ENCODE data around the gene MAPK13.
A peak's percentile ranks its signal among the peaks of the same experiment; 100 is the strongest.
"Not testable (repeated sequence)": the region's sequence is repeated elsewhere in the genome, so short reads cannot be mapped to it uniquely, and the experiment has no call there.

Gene MAPK13

DNA sequence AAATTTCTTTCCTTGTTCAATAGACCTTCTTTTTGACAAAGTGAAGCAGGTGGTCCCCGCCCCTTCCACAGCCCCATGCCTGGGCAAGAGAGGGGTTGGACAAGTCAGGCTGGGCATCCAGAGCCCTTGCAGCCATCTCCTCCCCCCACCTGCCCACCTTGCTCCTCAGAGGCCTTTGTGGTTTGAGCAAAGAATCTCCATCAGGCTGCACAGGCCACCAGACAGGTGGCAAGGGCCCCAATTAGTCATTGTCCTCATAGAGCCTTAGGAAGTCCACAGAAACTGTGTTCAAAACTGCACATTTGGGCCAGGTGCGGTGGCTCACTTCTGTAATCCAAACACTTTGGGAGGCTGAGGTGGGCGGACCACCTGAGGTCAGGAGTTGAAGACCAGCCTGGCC lies 1.5 kb upstream of the MAPK13 start:
- no peak for DNase-seq

DNA sequence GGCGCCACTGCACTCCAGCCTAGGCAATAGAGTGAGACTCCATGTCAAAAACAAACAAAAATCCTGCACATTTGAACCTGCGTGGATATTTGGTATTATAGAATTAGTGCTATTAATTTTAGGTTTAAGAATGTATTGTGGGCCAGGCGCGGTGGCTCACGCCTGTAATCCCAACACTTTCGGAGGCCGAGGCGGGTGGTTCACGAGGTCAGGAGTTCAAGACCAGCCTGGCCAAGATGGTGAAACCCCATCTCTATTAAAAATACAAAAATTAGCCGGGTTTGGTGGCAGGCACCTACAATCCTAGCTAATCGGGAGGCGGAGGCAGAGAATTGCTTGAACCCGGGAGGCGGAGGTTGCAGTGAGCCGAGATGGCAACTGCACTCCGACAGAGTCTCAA lies 979 bp upstream of the MAPK13 start:
- DNase-seq, result not testable (repeated sequence)

DNA sequence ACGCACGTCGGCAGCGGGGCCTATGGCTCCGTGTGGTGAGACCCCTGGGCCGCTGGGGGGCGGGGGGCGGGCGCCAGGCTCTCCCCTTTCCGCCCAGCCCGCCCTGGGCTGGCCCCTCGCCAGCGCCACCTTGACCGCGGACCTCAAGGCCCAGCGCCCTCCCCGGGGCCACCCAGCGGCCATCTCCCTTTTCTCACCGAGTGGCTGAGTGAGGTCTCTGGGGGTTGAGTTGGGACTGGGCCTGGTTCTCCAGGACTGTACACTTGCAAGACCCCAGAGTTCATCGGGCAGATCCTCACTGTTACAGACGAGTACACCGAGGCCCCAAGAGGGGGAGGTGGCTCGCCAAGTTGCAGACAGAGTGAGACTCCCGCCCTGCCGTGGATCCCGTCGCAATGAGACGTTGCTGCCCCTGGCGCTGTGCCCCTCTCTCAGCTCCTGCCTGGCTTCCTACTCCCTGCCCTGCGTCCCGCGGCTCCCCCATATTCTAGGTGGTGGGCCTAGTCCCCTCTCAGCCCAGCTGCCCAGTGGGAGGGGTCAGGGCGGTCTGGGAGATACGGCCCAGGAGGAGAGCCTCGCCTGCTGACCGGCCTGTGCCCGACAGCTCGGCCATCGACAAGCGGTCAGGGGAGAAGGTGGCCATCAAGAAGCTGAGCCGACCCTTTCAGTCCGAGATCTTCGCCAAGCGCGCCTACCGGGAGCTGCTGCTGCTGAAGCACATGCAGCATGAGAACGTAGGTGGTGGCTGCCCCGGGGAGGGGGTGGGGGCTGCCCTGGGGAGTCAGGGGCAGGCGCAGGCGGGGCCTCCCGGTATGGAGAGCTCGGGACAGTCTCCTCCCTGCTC lies 576 bp downstream of the MAPK13 start:
- DNase-seq, result peak; percentile 69

DNA sequence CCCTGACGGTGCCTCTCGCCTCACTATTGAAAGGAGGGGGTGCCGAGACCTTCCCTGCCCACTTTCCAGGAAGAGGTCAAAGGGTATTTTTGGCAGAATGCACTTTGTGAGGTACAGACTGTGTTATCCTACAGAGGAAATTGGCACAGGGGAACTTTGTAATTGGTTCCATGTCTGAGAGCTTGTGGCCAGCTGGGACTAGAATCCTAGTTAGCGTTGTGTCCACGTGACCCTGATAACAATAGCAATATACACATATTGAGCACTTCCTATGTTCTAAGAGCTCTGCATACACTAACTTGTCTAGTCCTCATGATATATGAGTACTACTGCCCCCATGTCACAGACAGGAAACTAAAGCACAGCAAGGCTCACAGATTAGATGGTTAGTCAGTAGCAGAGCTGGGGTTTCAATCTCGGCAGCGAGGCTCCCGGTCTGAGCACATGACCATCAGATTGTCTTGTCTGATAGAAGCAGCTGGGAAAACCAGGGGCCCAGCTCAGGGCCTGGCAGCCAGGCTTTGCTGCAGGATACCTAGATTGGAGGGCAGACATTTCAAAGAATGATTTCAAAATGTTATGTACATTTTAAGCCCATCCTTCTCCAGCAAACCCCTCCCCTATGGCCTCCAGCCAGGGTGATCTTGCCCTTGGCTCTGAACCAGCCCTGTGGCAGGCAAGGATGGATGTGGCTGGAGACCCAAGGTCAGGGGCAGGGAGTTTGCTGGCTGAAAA lies 1.4 kb downstream of the MAPK13 start:
- DNase-seq, result peak; percentile 42

DNA sequence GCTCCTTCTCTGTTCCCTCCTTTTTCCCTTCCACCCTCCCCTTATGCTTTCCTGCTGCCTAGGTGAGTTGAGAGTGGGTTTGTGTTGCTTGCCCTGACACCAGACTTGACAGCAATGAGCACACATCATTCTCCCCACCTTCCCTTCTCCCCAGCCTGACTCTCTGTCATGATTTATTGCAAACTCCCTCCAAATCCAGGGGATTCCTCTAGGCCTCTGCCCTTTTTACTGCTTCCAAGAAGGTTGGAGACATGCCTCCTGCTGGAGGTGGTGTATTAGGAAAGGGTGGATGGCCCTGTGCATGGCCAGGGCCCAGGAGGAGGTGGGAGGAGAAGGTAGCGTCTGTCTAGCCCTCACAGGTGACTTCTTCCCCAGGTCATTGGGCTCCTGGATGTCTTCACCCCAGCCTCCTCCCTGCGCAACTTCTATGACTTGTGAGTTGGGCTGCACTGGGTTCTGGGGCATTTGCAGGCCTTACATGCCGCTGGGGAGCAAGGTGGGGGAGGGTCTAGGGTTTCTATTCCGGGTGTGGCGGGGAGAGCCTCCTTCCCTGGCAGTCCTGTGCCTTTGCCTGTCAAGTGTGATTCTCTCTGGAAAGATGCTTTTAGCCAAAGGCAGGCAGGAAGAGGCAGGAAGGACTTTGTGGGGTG lies 2.1 kb downstream of the MAPK13 start:
- no peak for DNase-seq

DNA sequence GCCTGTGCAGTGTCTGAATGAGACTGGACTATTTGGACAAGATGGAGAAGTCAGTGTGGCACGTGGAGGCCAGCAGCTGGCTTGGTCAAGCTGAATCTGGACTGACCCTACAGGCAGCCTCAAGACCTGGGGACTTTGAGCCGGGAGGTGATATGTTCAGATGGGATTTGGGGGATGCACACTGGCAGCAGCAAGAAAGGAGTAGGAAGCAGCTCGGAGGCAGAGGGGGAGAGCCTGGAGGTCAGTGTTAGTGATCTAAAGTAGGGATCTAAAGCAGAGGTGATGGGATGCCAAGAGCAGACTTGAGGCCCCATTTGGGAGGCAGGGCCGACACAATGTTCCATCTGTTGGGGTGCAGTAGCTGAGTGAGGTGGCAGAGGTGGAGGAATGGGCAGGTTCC lies 2.8 kb downstream of the MAPK13 start:
- DNase-seq, result no peak

DNA sequence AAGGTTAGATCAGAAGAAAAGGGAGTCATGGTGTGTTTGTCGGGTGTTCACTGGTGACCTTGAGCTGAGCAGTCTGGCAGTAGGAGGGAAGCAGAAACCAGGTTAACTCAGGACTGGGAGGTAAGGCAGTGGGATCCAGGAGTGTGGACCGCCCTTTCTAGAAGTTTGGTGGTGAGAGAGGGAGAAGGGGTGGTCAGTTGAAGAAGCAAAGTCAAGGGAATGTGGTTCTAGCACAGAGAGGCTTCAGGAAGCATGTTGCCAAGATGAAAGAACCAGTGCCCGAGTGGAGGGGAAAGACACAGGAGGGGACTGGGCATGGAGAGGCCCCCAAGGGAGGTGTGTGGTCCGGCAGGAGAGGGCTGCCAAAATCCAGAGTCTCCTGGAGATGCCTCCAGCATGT lies 3.6 kb downstream of the MAPK13 start:
- DNase-seq, result no peak

DNA sequence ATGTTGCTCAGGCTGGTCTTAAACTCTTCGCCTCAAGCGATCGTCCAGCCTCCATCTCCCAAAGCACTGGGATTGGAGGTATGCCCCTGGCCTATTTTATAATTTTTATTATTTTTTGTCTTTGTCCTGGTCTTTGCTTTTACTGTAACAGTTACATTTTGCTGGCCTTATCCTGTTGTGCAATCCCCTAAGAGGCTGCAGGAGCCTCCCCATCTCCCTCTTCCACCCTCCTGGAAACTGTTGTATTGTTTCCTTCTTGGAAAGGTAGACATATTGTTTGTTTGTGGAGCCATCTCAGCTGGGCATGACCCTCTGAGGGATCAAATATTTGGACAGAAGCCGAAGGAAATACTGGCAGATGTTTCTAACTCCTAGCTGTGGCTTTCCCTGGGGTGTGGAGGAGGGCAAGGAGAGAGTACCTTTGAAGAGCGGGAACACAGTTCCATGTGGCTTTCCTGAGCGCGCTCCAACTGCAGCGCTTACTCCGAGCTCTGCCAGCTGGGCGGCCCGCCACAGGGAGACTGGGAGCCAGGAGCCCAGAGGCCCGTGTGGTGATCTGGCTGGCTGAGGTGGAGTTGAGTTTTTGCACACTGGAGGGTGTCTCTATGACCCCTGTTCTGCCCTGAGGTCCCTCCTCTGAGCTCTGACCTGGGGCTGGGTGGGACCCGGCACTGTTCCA lies 4.9 kb downstream of the MAPK13 start:
- no peak for DNase-seq

DNA sequence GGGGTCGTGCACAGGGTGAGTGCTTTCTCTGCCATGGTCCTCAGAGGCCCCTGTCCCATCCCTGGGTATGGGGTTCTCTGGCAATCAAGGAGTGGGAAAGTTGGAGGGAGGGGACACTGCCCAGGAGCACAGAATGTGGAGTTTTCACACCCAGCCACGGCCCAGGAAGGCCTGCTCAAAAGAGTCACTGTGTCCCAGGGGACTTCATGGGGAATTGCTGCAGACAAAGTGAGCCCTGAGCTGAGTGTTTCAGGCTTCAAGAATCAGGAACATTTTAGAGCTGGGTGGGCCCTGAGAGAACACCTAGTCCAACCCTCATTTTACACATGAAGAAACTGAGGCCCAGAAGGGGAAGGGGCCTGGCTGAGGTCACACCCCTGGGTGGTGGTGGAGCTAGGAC lies 5.7 kb downstream of the MAPK13 start:
- DNase-seq, result no peak

DNA sequence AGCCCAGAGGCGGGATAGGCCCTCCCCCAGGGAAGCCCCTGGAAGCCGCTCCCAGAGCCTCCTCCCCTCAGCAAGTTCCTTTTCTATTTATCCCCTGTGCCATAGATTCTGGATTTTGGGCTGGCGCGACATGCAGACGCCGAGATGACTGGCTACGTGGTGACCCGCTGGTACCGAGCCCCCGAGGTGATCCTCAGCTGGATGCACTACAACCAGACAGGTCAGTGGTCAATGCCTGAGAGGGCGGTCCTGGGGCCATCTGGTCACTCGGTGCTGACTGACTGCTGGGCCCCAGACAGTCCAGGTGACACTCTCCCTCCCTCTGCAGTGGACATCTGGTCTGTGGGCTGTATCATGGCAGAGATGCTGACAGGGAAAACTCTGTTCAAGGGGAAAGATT lies 6.2 kb downstream of the MAPK13 start:
- DNase-seq, result no peak

DNA sequence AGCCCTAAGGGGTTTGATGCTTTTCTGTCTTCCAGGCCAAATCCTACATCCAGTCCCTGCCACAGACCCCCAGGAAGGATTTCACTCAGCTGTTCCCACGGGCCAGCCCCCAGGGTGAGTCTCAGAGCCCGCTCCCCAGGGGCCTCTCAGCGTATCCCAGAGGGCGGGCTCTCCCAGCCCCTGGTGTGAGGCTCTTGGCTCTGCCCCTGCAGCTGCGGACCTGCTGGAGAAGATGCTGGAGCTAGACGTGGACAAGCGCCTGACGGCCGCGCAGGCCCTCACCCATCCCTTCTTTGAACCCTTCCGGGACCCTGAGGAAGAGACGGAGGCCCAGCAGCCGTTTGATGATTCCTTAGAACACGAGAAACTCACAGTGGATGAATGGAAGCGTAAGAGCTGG lies 8.4 kb downstream of the MAPK13 start:
- DNase-seq, result no peak

DNA sequence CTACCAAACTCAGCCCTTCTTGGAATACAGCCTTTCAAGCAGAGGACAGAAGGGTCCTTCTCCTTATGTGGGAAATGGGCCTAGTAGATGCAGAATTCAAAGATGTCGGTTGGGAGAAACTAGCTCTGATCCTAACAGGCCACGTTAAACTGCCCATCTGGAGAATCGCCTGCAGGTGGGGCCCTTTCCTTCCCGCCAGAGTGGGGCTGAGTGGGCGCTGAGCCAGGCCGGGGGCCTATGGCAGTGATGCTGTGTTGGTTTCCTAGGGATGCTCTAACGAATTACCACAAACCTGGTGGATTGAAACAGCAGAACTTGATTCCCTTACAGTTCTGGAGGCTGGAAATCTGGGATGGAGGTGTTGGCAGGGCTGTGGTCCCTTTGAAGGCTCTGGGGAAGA lies 9.1 kb downstream of the MAPK13 start:
- DNase-seq, result no peak

DNA sequence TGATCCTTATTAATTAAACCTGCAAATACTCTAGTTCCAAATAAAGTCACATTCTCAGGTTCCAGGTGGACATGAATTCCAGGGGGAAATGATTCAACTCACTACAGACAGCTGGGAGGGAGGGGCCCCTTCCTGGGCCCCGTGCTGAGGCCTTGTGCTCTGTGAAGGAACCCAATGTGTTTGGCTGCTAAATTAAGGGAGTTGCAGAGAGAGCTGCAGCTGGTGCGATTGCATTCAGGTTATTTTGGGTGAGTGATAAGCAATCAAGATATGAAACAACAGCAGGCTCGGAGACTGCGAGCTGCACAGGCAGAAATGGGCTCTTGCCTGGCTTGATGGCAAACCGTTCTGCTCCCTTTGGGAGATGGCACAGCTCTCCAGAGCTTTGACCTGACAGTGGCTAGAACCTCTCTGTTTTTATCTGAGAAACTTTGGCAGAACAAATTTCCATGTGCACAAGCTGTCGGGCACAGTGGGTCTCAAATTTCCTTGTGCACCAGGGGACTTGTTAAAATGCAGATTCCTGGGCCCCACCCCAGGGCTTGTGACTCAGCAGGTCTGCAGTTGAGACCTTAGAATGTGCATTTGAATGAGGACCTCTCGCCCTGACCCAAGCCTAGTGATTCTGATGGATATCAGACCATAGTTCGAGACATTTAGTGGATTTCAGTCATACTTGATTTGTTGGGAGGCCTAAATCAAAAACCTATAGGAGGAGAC lies 9.8 kb downstream of the MAPK13 start:
- no peak for DNase-seq

DNA sequence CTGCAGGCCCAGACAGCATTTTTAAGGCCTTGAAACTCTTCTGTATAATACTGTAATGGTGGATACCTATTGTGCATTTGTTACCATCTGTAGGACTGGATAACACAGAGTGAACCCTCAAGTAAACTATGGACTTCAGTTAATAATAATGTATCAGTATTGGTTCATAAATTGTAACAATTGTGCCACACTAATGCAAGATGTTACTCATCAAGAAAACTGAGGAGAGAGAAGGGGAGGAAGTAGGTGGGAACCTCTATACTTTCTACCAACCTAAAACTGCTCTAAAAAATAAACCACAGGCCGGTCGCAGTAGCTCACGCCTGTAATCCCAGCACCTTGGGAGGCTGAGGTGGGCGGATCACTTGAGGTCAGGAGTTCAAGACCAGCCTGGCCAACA lies 10.8 kb downstream of the MAPK13 start:
- DNase-seq, result no peak

DNA sequence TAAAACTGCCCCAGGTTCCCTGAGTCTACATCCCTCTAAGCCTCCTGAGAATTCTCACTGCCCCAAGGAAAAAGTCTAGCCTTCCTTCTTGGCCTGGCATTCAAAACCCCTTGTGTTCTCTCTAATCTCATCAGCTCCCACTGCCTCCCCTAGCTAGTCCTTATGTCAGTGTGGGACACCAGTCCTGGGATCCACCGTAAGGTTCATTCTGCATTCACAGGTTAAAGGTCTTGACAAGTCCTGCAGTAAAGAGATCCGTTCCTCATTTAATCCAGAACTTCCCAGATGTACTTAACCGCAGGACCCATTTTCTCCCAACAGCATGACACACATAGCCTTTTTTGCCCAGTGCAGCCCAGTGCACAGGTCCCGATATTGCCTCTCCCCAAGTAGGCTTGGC lies 11.6 kb downstream of the MAPK13 start:
- DNase-seq, result no peak

DNA sequence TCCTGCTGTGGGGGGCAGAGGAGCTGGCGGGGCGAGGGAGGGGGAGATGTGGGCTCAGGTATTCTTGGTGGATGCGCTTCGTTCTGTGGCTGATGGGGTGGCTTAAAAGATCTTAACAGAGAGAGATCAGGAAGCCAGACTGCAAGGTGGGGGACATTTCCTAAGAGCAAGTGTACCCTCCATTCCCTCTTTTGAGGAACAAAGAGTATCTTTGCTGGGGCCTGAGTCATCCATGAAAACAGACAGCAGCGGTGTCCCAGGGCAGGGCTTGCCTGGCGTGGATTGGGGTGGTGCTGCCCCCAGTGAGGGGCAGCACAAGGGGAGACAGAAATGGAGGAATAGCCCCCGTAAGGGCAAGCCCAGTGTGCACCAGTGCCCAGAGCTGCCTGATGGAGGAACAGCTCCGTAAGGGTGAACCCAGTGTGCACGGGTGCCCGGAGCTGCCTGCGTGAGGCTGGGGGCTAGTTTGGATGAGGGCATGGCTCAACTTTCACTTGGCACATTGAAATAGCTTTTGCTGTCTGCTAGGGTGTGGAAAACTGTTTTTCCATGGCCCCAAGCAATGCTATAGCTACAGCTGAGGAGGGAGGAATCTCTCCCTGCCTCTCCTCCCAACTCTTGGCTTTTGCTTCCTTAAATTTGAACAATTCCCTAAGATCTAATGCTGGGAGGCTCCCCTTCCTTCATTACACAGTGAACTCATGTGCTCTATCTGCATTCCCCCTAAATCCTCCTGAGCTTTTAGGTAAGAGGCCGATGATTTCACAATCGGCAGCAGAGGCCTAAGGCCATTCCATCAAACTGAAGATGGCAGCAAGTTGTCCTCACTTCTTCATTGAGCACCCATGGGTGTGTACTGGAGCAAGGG lies 12.9 kb downstream of the MAPK13 start:
- DNase-seq, result no peak

DNA sequence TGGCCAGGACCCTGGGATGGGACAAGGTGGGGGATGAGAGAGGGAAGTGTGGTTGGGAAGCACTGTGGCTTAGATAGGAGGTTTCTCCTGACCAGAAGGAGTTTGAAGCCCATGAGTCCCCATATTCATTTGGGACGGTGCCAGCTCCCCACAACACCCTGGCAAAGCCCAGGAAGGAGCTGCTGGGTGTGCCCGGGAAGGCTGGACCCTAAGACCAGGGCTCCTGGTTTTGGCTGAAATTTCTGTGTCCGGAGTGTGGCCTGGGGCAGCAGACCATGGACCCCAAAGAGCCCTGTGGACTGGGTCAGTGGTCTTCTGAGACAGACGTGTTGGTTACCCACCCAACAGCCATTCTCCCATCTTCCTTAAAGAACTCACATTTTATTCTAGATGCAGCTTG lies 15.2 kb downstream of the MAPK13 start:
- DNase-seq, result no peak

DNA sequence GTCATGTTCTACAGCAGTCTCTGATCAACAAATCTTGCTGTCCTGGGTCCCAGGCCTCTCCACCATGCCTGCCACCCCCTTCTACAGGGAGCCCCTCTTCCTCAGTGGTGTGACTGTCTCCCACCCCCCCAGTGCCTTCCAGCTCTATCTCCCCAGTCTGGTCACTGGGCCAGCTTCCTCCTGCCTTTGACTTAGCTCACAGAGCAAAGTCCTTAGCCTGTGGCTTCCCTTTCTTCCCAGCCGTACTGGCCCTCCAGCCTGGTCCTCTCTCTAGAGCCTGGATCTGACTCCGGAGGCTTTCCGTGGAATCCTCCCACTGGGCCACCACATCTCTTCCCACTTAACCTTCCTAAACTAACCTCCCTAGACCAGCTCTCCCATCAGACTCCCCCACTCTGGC lies 17.0 kb downstream of the MAPK13 start:
- DNase-seq, result no peak

DNA sequence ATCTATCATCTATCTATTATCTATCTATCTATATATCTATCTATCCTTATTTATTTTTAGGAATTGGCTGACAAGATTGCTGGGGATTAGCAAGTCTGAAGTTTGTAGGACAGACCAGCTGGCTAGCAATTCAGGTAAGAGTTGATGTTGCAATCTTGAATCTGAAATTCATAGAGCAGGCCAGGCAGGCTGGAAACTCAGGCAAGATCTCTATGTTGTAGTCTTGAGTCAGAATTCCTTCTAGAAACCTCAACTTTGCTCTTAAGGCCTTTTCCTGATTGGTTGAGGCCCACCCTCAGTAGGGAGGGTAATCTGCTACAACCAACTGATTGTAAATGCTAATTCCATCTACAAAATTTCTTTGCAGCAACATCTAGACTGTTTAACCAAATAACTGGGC lies 19.2 kb downstream of the MAPK13 start:
- no peak for DNase-seq

DNA sequence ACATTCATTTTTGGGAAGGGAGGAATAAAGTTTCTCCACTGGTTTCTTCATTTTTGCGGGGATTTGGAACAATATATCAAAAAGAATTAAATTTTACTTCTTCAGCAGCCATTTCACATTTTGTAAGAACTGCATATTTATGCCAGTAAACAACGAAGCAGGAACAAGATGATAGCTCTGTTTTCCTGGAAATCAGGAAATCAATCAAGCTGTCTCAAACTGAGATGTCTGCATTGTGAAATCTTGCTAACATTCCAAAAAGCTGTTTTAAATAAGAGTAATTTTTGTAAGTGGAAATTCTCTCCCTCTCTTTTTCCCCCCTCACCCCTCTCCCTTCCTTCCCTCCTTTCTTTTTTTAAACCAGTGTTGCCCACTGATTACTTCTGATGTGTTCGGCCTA lies 20.0 kb downstream of the MAPK13 start:
- no peak for DNase-seq

DNA sequence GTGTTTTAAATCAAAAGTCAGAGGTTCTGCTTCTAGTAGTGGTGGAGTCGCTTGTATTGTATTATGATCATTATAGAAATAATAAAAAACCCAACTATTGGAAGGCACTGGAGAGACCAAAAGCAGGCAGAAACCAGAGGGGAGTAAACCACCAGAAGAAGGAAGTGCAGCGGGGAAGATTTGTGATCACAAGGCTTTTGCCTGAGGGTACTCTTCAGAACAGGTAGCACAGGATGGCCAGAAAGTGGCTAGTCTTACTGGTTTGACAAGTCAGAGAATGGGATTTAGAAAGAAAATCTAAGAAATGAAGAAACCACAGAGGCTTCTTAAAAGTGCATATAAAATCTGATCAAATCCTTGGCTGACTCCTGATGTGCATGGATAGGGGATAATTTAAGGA lies 24.0 kb downstream of the MAPK13 start:
- DNase-seq, result no peak

DNA sequence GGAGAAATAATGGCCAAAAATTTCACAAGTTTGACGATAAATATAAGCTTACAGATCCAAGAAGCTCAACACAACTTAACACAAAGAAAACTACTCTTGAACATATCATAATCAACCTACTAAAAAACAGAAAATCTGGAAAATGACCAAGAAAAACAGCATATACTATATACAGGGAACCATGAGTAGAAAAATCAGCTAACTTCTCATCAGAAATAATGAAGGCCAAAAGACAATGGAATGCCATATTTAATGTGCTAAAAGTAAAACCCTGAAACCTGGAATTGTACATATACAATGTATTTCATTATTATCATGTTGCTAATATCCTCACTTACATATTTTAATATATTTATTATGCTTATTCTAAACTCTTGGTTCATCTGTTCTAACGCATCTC lies 25.3 kb downstream of the MAPK13 start:
- DNase-seq, result no peak

Data from stimulated activated naive CD4-positive, alpha-beta T cell treated with Interleukin-2 at 50 U/mL for 16 hours (primary cell).